RWPE1 (cell line): Measurements from ENCODE around the gene REEP5.
"Not testable (repeated sequence)": the region's sequence is repeated elsewhere in the genome, so short reads cannot be mapped to it uniquely, and the experiment has no call there.

Source experiments
- CTCF ChIA-PET: fragments of 350-600 bp; sonication (Branson Sonifier 250); formaldehyde crosslinking; extraction: SDS; loops from one replicate; lab custom pipeline; 2021; lab: Yijun Ruan, JAX
- POLR2A ChIA-PET: fragments of 400-600 bp; formaldehyde crosslinking; extraction: SDS; loops from one replicate; lab custom pipeline; 2020; ENCODE audit warnings: antibody characterized with exemption; ENCODE audit not compliant: low non-redundant PET; lab: Yijun Ruan, JAX
- DNase-seq: peaks from one replicate; pipeline ENCODE4 v3.0.0; 2012; ENCODE audit warnings: low spot score
- H3K27ac ChIP-seq: fragments of 450-650 bp; 2 replicates; pipeline ENCODE4 v1.5.1; 2017
- CTCF ChIP-seq: fragments of 450-650 bp; conservative IDR thresholded peaks from 2 replicates; pipeline ENCODE4 v1.5.1; 2017; ENCODE audit warnings: low read depth, mild to moderate bottlenecking

The REEP5 gene

GRCh38 chr5:112960863-112961504, 39.0 kb upstream of the REEP5 start:
- DNase-seq: no peak
- H3K27ac ChIP-seq: no peak overlapping the region
- ChIA-PET CTCF (no interaction called here), POLR2A (no interaction called here)
- TF ChIP-seq CTCF: no peak

GRCh38 chr5:112960315-112960714, 38.3 kb upstream of the REEP5 start:
- TF ChIP-seq CTCF: no peak
- CTCF ChIA-PET: interaction anchor here (0.6 kb wide), 1 partner anchor 855 kb away, joined by 3 read pairs; no protein-coding TSS in a partner anchor
- H3K27ac ChIP-seq: no peak overlapping the region
- POLR2A ChIA-PET: no interaction called here
- no peak for DNase-seq

GRCh38 chr5:112959872-112960271, 37.8 kb upstream of the REEP5 start:
- H3K27ac ChIP-seq: peak overlapping the region; percentile 16; the same call in 1 of the 2 replicates
- CTCF ChIA-PET: interaction anchor here (0.6 kb wide), 1 partner anchor 854 kb away, joined by 3 read pairs; no protein-coding TSS in a partner anchor
- peak; percentile 78 for DNase-seq
- POLR2A ChIA-PET: not testable (repeated sequence)

GRCh38 chr5:112958093-112959088, 36.4 kb upstream of the REEP5 start:
- no peak for TF ChIP-seq CTCF
- peak; percentile 97 for DNase-seq
- ChIA-PET CTCF (interaction anchor here (0.7 to 0.9 kb wide), 3 partner anchors 38 to 646 kb away, joined by 3 read pairs; no protein-coding TSS in a partner anchor), POLR2A (no interaction called here)
- no peak overlapping the region; the same call in 1 of the 2 replicates for H3K27ac ChIP-seq

GRCh38 chr5:112957036-112957808, 35.2 kb upstream of the REEP5 start:
- no peak overlapping the region for H3K27ac ChIP-seq
- CTCF ChIA-PET: no interaction called here
- no peak for TF ChIP-seq CTCF
- DNase-seq: no peak
- POLR2A ChIA-PET: no interaction called here

GRCh38 chr5:112956606-112957005, 34.6 kb upstream of the REEP5 start:
- CTCF ChIA-PET: no interaction called here
- POLR2A ChIA-PET: no interaction called here
- DNase-seq: no peak
- no peak overlapping the region for H3K27ac ChIP-seq
- no peak for TF ChIP-seq CTCF
